Kasumi-1 (cell line): ENCODE data around the gene PPIB.

Source experiments
- DNase-seq, 2 experiments: peaks; one replicate each; lab custom pipeline; 2025; lab: John Stamatoyannopoulos, UW

The PPIB gene

GRCh38 chr15:64162869-64163658, at the start of gene PPIB:
Gene PPIB, minus strand, starts transcription at chr15:64163022. Its CDS starts 36 bp downstream, at chr15:64162986.
- peak; percentile 95 to 96 for DNase-seq

GRCh38 chr15:64211696-64212095, 48.9 kb upstream of the PPIB start:
- no peak for DNase-seq

- DNase-seq, result no peak
Measured at GRCh38 chr15:64210371-64210770, 47.5 kb upstream of the PPIB start.

GRCh38 chr15:64209680-64210334, 47.0 kb upstream of the PPIB start:
- DNase-seq, result peak; percentile 47 to 80

- no peak for DNase-seq
Measured at GRCh38 chr15:64205202-64205601, 42.4 kb upstream of the PPIB start.

GRCh38 chr15:64197425-64197824, 34.6 kb upstream of the PPIB start:
- DNase-seq, result no peak

GRCh38 chr15:64193971-64194370, 31.1 kb upstream of the PPIB start:
- no peak for DNase-seq

GRCh38 chr15:64191971-64192830, 29.4 kb upstream of the PPIB start:
- no peak for DNase-seq

GRCh38 chr15:64187396-64188191, 24.8 kb upstream of the PPIB start:
- no peak for DNase-seq

- no peak for DNase-seq
Measured at GRCh38 chr15:64185146-64185911, 22.5 kb upstream of the PPIB start.

- DNase-seq, result no peak
Measured at GRCh38 chr15:64182859-64183370, 20.1 kb upstream of the PPIB start.

GRCh38 chr15:64180235-64180824, 17.5 kb upstream of the PPIB start:
- no peak for DNase-seq

- DNase-seq, result no peak
Measured at GRCh38 chr15:64166102-64166890, 3.5 kb upstream of the PPIB start.

GRCh38 chr15:64164436-64164835, 1.6 kb upstream of the PPIB start:
- DNase-seq, result no peak

- DNase-seq, result no peak
Measured at GRCh38 chr15:64163659-64164362, 989 bp upstream of the PPIB start.

- DNase-seq, result no peak
Measured at GRCh38 chr15:64162478-64162868, 349 bp downstream of the PPIB start.

- DNase-seq, result no peak
Measured at GRCh38 chr15:64161688-64162477, 939 bp downstream of the PPIB start.
